Smooth muscle cell (in vitro differentiated cells): ENCODE results near the gene JMJD8. TPM values are rescaled to one million over a fixed set of nuclear protein-coding genes. Genes with fewer than 3 reads are reported as not detected.

Experiments
- DNase-seq: peaks from one replicate; lab custom pipeline; 2025; ENCODE audit not compliant: unreplicated experiment; lab: John Stamatoyannopoulos, UW
- H2AFZ ChIP-seq: fragments of 200-600 bp; sonication (generic); 2 replicates; pipeline ENCODE4 v1.6.0; 2016; ENCODE audit warnings: antibody characterized with exemption, low read depth, mild to moderate bottlenecking
- H3F3A ChIP-seq: fragments of 200-600 bp; sonication (generic); 2 replicates; pipeline ENCODE4 v1.6.0; 2017; ENCODE audit warnings: antibody characterized with exemption, low read depth
- H3K27ac ChIP-seq: fragments of 200-600 bp; sonication (generic); 2 replicates; pipeline ENCODE4 v1.5.1; 2016; ENCODE audit warnings: low read depth, mild to moderate bottlenecking
- H3K27me3 ChIP-seq: fragments of 200-600 bp; sonication (generic); 2 replicates; pipeline ENCODE4 v1.6.1; 2016; ENCODE audit warnings: low read depth, mild to moderate bottlenecking
- H3K36me3 ChIP-seq: fragments of 200-600 bp; sonication (generic); 2 replicates; pipeline ENCODE4 v1.5.1; 2016; ENCODE audit warnings: low read depth
- H3K4me1 ChIP-seq: fragments of 200-600 bp; sonication (generic); 2 replicates; pipeline ENCODE4 v1.5.1; 2016; ENCODE audit warnings: low read depth
- H3K4me2 ChIP-seq: fragments of 200-600 bp; sonication (generic); 2 replicates; pipeline ENCODE4 v1.6.0; 2016; ENCODE audit warnings: mild to moderate bottlenecking
- H3K4me3 ChIP-seq: fragments of 200-600 bp; sonication (generic); 2 replicates; pipeline ENCODE4 v1.5.1; 2016; ENCODE audit warnings: mild to moderate bottlenecking
- H3K79me2 ChIP-seq: fragments of 200-600 bp; sonication (generic); 2 replicates; pipeline ENCODE4 v1.6.0; 2016; ENCODE audit warnings: low read depth, mild to moderate bottlenecking
- H3K9ac ChIP-seq: fragments of 200-600 bp; sonication (generic); 2 replicates; pipeline ENCODE4 v1.6.0; 2016; ENCODE audit warnings: low read depth
- H3K9me3 ChIP-seq: fragments of 200-600 bp; sonication (generic); replicated peaks from 2 replicates; pipeline ENCODE4 v1.5.1; 2016; ENCODE audit warnings: low read depth
- H4K20me1 ChIP-seq: fragments of 200-600 bp; sonication (generic); 2 replicates; pipeline ENCODE4 v1.6.0; 2016; ENCODE audit warnings: low read depth
- CTCF ChIP-seq: fragments of 200-600 bp; sonication (generic); IDR thresholded peaks from 2 replicates; pipeline ENCODE4 v1.5.1; 2017; ENCODE audit warnings: borderline replicate concordance, mild to moderate bottlenecking, antibody characterized with exemption; ENCODE audit not compliant: insufficient read depth, poor library complexity, severe bottlenecking
- WGBS: methylation state at CpG from one replicate; pipeline ENCODE4 v1.1.7; 2016; ENCODE audit warnings: low lambda C conversion rate; 5-methylcytosine and 5-hydroxymethylcytosine counted together
- polyA plus RNA-seq: library from polyadenylated mRNA; unstranded; fragments of >200 nt; fragmentation: Nextera tagmentation; extraction: Ambion mirVana; gene quantifications from 2 replicates; pipeline ENCODE4 v1.2.1, GENCODE V29; 2016
- total RNA-seq: library from RNA; depleted of rRNA; stranded (reverse); fragments of >200 nt; gene quantifications from 2 replicates; pipeline ENCODE4 v1.2.3, GENCODE V29; 2014

Gene JMJD8
- total and polyA plus RNA-seq, 2 experiments from 2014 or later, result 42.9 to 95.1 TPM

- no peak for TF ChIP-seq CTCF
- no peak for DNase-seq
- Histone ChIP-seq H4K20me1 (no peaks in the 10 kb centered on the region), H3K79me2 (peaks cover 10% of the 10 kb centered on the region), H3F3A (no peaks in the 10 kb centered on the region), H3K9ac (peak overlapping the region; percentile 92), H3K4me2 (peak overlapping the region; percentile 100), H2AFZ (no peak overlapping the region), H3K27me3 (peaks cover 33% of the 10 kb centered on the region), H3K36me3 (no peaks in the 10 kb centered on the region), H3K4me1 (peaks cover 6% of the 10 kb centered on the region), H3K27ac (peak overlapping the region; percentile 67), H3K4me3 (peak overlapping the region; percentile 99), H3K9me3 (no peaks in the 10 kb centered on the region)
- 90% methylated on average over 26 of the region's 26 CpGs for WGBS
Measured at GRCh38 chr16:689175-689897, 5.2 kb upstream of the JMJD8 start.

- Histone ChIP-seq H2AFZ (no peak overlapping the region), H3K4me3 (no peak overlapping the region), H3K27me3 (peaks cover 15% of the 10 kb centered on the region), H3K36me3 (no peaks in the 10 kb centered on the region), H3K4me1 (peaks cover 15% of the 10 kb centered on the region), H3K4me2 (no peak overlapping the region), H3K9me3 (no peaks in the 10 kb centered on the region), H3K79me2 (peaks cover 23% of the 10 kb centered on the region), H3K27ac (no peak overlapping the region), H4K20me1 (peaks cover 11% of the 10 kb centered on the region), H3F3A (no peaks in the 10 kb centered on the region), H3K9ac (no peak overlapping the region)
- DNase-seq, result no peak
- WGBS, result 93% methylated on average over 18 of the region's 19 CpGs
- no peak for TF ChIP-seq CTCF
Measured at GRCh38 chr16:687499-687898, 3.4 kb upstream of the JMJD8 start.

- Histone ChIP-seq H3K9ac (no peak overlapping the region), H3K36me3 (no peaks in the 10 kb centered on the region), H3K4me3 (no peak overlapping the region), H3F3A (no peaks in the 10 kb centered on the region), H3K4me2 (no peak overlapping the region), H3K9me3 (no peaks in the 10 kb centered on the region), H2AFZ (no peak overlapping the region), H3K27me3 (peaks cover 6% of the 10 kb centered on the region), H3K79me2 (peaks cover 31% of the 10 kb centered on the region), H4K20me1 (peaks cover 20% of the 10 kb centered on the region), H3K4me1 (peaks cover 15% of the 10 kb centered on the region), H3K27ac (no peak overlapping the region)
- WGBS, result 98% methylated on average over 51 of the region's 51 CpGs
- TF ChIP-seq CTCF, result no peak
- no peak for DNase-seq
Measured at GRCh38 chr16:686459-687260, 2.5 kb upstream of the JMJD8 start.
